Endothelial cell of umbilical vein (primary cell): Measurements from ENCODE around the gene KCTD1. TPM values are rescaled to one million over a fixed set of nuclear protein-coding genes. Genes with fewer than 3 reads are reported as not detected.
A peak's percentile ranks its signal among the peaks of the same experiment; 100 is the strongest.

Experiments
- BruUV-seq: library from RNA; stranded (reverse); fragments of 400-500 nt; replicated peaks from 2 replicates; lab custom pipeline; 2021; lab: Mats Ljungman, UMichigan
- CTCF ChIA-PET: fragments of 300-600, 350-600 bp; sonication (Branson Sonifier 250); formaldehyde crosslinking; loops from one replicate; lab custom pipeline; 2021; ENCODE audit warnings: antibody characterized with exemption, inconsistent platforms; lab: Charles Lee
- POLR2A ChIA-PET: fragments of 300-600, 350-600 bp; sonication (Branson Sonifier 250); formaldehyde crosslinking; loops from one replicate; lab custom pipeline; 2021; ENCODE audit warnings: antibody characterized with exemption, inconsistent platforms; lab: Charles Lee
- DNase-seq: peaks from one replicate; pipeline ENCODE4 v3.0.0-alpha.2; 2011; ENCODE audit warnings: low read depth, low spot score
- FAIRE-seq: peaks from 2 replicates; lab custom pipeline; 2011; peaks lifted over from hg19 to GRCh38; lab: Jason Lieb, UNC
- H2AFZ ChIP-seq: 2 replicates; pipeline ENCODE4 v1.6.0; 2012; ENCODE audit warnings: low read depth, low read length, control low read depth, inconsistent platforms
- H3K27ac ChIP-seq: 2 replicates; pipeline ENCODE4 v1.5.1; 2011; ENCODE audit warnings: low read depth, mild to moderate bottlenecking, control low read depth, low read length, moderate library complexity; ENCODE audit not compliant: insufficient read depth
- H3K27me3 ChIP-seq, 2 experiments: 2 replicates each; pipeline versions ENCODE4 v1.6.0 to v1.6.1; 2011; ENCODE audit warnings: low read length in 2 of 2, mixed read lengths in 1 of 2; ENCODE audit not compliant: control insufficient read depth in 2 of 2, insufficient read depth in 2 of 2
- H3K36me3 ChIP-seq, 2 experiments: 2 replicates in 1 of 2; 3 replicates in 1 of 2; pipeline ENCODE4 v1.5.1; 2011; ENCODE audit warnings: low read length in 2 of 2, mild to moderate bottlenecking in 1 of 2, moderate library complexity in 1 of 2; ENCODE audit not compliant: control insufficient read depth in 2 of 2, insufficient read depth in 2 of 2; ENCODE audit errors: extremely low read depth in 1 of 2
- H3K4me1 ChIP-seq: 3 replicates; pipeline ENCODE4 v1.5.1; 2011; ENCODE audit warnings: mild to moderate bottlenecking, low read length; ENCODE audit not compliant: control insufficient read depth, insufficient read depth; ENCODE audit errors: extremely low read depth
- H3K4me2 ChIP-seq: 2 replicates; pipeline ENCODE4 v1.6.1; 2011; ENCODE audit warnings: low read length, control low read depth, mixed read lengths; ENCODE audit not compliant: insufficient read depth
- H3K4me3 ChIP-seq, 3 experiments: fragments of 200-600 bp in 1 of 3; sonication (generic), shearing (Covaris generic) in 1 of 3; replicated peaks in 1 of 3; 2 replicates each; pipeline ENCODE4 v1.5.1; 2011 to 2016; ENCODE audit warnings: control low read depth in 3 of 3, low read length in 3 of 3, mild to moderate bottlenecking in 2 of 3, inconsistent platforms in 1 of 3, low read depth in 1 of 3, moderate library complexity in 1 of 3; ENCODE audit not compliant: insufficient read depth in 1 of 3
- H3K79me2 ChIP-seq: 2 replicates; pipeline ENCODE4 v1.6.0; 2012; ENCODE audit warnings: low read length, inconsistent platforms; ENCODE audit not compliant: control insufficient read depth, insufficient read depth
- H3K9ac ChIP-seq: replicated peaks from 2 replicates; pipeline ENCODE3; 2011; ENCODE audit warnings: low read length, control low read depth; ENCODE audit not compliant: insufficient read depth; ENCODE audit errors: extremely low read depth
- H3K9me1 ChIP-seq: replicated peaks from 3 replicates; pipeline ENCODE4 v1.6.0; 2011; ENCODE audit warnings: mild to moderate bottlenecking, low read length; ENCODE audit not compliant: control insufficient read depth, insufficient read depth; ENCODE audit errors: extremely low read depth
- H3K9me3 ChIP-seq: replicated peaks from 2 replicates; pipeline ENCODE4 v1.5.1; 2012; ENCODE audit warnings: low read length, inconsistent platforms; ENCODE audit not compliant: control insufficient read depth, insufficient read depth
- H4K20me1 ChIP-seq: replicated peaks from 2 replicates; pipeline ENCODE3; 2011; ENCODE audit warnings: mild to moderate bottlenecking, low read length; ENCODE audit not compliant: control insufficient read depth, insufficient read depth; ENCODE audit errors: extremely low read depth
- EZH2 ChIP-seq: IDR thresholded peaks from 2 replicates; pipeline ENCODE4 v1.6.1; 2012; ENCODE audit warnings: borderline replicate concordance, low read depth, mild to moderate bottlenecking, moderate library complexity, low read length, inconsistent platforms; ENCODE audit not compliant: severe bottlenecking
- FOS ChIP-seq: IDR thresholded peaks from 2 replicates; pipeline ENCODE4 v1.6.1; 2011; ENCODE audit warnings: mild to moderate bottlenecking, low read length, moderate library complexity, borderline replicate concordance; ENCODE audit not compliant: insufficient read depth
- GATA2 ChIP-seq: IDR thresholded peaks from 2 replicates; pipeline ENCODE4 v1.7.0; 2011; ENCODE audit warnings: low read depth, mild to moderate bottlenecking, moderate library complexity, mixed read lengths, low read length; ENCODE audit not compliant: insufficient read length, insufficient read depth
- JUN ChIP-seq: IDR thresholded peaks from 2 replicates; pipeline ENCODE4 v1.6.1; 2011; ENCODE audit warnings: borderline replicate concordance, low read depth; ENCODE audit not compliant: insufficient read length, insufficient read depth
- MYC ChIP-seq: IDR thresholded peaks from one replicate; pipeline ENCODE4 v1.6.1; 2011; ENCODE audit warnings: mild to moderate bottlenecking, low read depth, low read length
- POLR2A ChIP-seq: IDR thresholded peaks from 2 replicates; pipeline ENCODE4 v1.6.1; 2012; ENCODE audit warnings: low read depth, mild to moderate bottlenecking, control low read depth, low read length
- POLR2AphosphoS5 ChIP-seq: IDR thresholded peaks from 2 replicates; pipeline ENCODE4 v1.6.1; 2012; ENCODE audit warnings: low read depth, mild to moderate bottlenecking, control low read depth, low read length, moderate library complexity; ENCODE audit not compliant: insufficient read depth
- dilution Hi-C: fragments of 300-500 bp; cut with MboI; formaldehyde crosslinking; loops from one replicate; pipeline ENCODE4 v1.15.0; 2019; ENCODE audit warnings: low sequenced_read_pairs; ENCODE audit not compliant: extremely low pct_ligation_motif_present
- intact Hi-C: fragments of 100-400 bp; cut with micrococcal nuclease; formaldehyde crosslinking; loops from one replicate; pipeline ENCODE4 v1.10.0; 2022
- polyA plus RNA-seq, 4 experiments: library from polyadenylated mRNA; depleted of rRNA in 3 of 4; stranded (reverse) in 3 of 4; unstranded in 1 of 4; fragments of >200 nt; gene quantifications; 2 replicates each; pipeline versions ENCODE4 v1.2.1 to v1.2.3, GENCODE V29; 2011 to 2012; ENCODE audit warnings: missing spikeins in 1 of 4
- total RNA-seq: library from RNA; stranded (reverse); gene quantifications from 2 replicates; pipeline ENCODE4 v1.2.3, GENCODE V29; 2021
- TF ChIP-seq, protein P1 (sequence below): IDR thresholded peaks from 2 replicates; pipeline ENCODE4 v1.6.1; 2011; ENCODE audit not compliant: insufficient read depth, insufficient read length
- TF ChIP-seq, protein P2 (sequence below), 2 donors: IDR thresholded peaks; 1 replicate in 1 of 2; 2 replicates in 1 of 2; pipeline ENCODE4 v1.5.1; 2011; ENCODE audit warnings: low read length in 2 of 2, mild to moderate bottlenecking in 2 of 2, moderate library complexity in 2 of 2, control low read depth in 1 of 2, inconsistent platforms in 1 of 2, low read depth in 1 of 2; ENCODE audit not compliant: insufficient read depth in 1 of 2; ENCODE audit errors: extremely low read depth in 1 of 2

The KCTD1 gene
- total and polyA plus RNA-seq, 2 donors (not counting 3 experiments of a cell fraction or from before 2014, with no cell fraction given): 6.1 to 12.1 TPM

DNA sequence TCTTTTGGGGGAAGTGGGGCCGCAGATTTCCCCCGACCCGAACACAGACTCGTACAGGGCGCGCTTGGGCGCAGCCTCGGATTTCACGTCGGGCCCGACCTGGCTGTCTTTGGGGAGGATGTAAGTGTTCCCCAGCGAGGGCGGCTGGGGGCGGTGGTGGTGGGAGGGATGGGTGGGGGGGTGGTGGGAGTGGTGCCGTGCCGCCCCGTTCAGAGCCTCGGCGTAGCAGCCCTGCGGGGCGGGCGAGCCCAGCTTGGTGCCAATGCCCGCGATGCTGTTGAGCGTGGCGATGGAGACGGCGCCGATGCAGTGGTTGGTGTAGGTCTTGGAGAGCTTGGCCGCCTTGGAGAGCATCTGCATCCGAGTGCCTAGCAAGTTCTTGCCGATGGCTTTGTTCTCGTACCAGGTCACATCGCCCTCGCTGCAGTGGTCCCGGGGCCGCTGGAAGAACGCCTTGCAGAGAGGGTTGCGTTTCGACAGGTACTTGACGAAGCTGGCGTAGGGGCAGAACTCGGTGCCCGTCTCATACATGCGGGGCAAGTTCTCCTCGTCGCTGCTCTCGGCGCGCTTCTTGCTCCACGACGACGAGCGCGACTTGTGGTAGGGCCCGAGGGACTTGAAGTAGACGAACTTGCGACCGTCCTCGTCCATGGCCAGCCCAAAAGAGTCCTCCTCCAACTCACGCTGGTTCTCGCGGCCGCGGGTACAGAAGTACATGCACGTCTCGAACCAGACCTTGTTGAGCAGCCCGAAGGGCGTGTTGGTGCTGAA is 1.3 kb downstream of the KCTD1 start:
- H3K9me1 ChIP-seq: no peaks in the 10 kb centered on the region
- H3K79me2 ChIP-seq: peaks cover 3% of the 10 kb centered on the region
- peak overlapping the region; percentile 90 for H2AFZ ChIP-seq
- H3K4me1 ChIP-seq: peaks cover 31% of the 10 kb centered on the region
- no peaks in the 10 kb centered on the region for H3K9me3 ChIP-seq
- peaks cover 4% of the 10 kb centered on the region for H4K20me1 ChIP-seq
- POLR2A ChIA-PET: no interaction called here
- H3K36me3 ChIP-seq: no peaks in the 10 kb centered on the region
- no peak overlapping the region for H3K27ac ChIP-seq
- DNase-seq (no peak), FAIRE-seq (no peak)
- TF ChIP-seq, protein P1, sequence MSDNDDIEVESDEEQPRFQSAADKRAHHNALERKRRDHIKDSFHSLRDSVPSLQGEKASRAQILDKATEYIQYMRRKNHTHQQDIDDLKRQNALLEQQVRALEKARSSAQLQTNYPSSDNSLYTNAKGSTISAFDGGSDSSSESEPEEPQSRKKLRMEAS: no peak
- no peak for TF ChIP-seq FOS
- TF ChIP-seq, protein P2, sequence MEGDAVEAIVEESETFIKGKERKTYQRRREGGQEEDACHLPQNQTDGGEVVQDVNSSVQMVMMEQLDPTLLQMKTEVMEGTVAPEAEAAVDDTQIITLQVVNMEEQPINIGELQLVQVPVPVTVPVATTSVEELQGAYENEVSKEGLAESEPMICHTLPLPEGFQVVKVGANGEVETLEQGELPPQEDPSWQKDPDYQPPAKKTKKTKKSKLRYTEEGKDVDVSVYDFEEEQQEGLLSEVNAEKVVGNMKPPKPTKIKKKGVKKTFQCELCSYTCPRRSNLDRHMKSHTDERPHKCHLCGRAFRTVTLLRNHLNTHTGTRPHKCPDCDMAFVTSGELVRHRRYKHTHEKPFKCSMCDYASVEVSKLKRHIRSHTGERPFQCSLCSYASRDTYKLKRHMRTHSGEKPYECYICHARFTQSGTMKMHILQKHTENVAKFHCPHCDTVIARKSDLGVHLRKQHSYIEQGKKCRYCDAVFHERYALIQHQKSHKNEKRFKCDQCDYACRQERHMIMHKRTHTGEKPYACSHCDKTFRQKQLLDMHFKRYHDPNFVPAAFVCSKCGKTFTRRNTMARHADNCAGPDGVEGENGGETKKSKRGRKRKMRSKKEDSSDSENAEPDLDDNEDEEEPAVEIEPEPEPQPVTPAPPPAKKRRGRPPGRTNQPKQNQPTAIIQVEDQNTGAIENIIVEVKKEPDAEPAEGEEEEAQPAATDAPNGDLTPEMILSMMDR (IDR thresholded peaks at IDR 0.05; ENCODE audit: extremely low read depth in 1 of 2, insufficient read depth in 1 of 2, low read depth in 1 of 2, low read length in 2 of 2): no peak
- no peak for TF ChIP-seq POLR2AphosphoS5
- TF ChIP-seq GATA2: no peak
- no peak for TF ChIP-seq JUN
- TF ChIP-seq EZH2: no peak
- TF ChIP-seq POLR2A: no peak
- TF ChIP-seq MYC: no peak
- intact Hi-C loops (loop anchor here (5.0 kb wide), 1 partner anchor 85 kb away; no protein-coding TSS in a partner anchor), dilution Hi-C loops (no loop called here)
- peak overlapping the region; percentile 15 to 64 (median 48) for H3K4me3 ChIP-seq
- BruUV-seq: no TSS peak
- no peak overlapping the region for H3K9ac ChIP-seq
- H3K27me3 ChIP-seq: peaks cover 19 to 22% of the 10 kb centered on the region in 2 experiments
- H3K4me2 ChIP-seq: peak overlapping the region; percentile 50
- CTCF ChIA-PET: interaction anchor here (0.8 to 4.1 kb wide), 14 partner anchors 8 to 240 kb away, joined by 3 to 89 read pairs (median 4); no protein-coding TSS in a partner anchor
